H9 (cell line): ENCODE results near the gene LOXHD1. TPM values are rescaled to one million over a fixed set of nuclear protein-coding genes. Genes with fewer than 3 reads are reported as not detected.

Experiments
- DNase-seq: peaks from one replicate; pipeline ENCODE4 v3.0.0-alpha.2; 2017
- H2AFZ ChIP-seq: one replicate; pipeline ENCODE4 v1.6.1; 2013; ENCODE audit warnings: mild to moderate bottlenecking, low read length, control low read depth, moderate library complexity
- H2AK5ac ChIP-seq: 2 replicates; pipeline ENCODE4 v1.6.1; 2013; ENCODE audit warnings: low read length, control low read depth, mixed read lengths; ENCODE audit not compliant: insufficient read length
- H2BK120ac ChIP-seq: one replicate; pipeline ENCODE4 v1.6.1; 2013; ENCODE audit warnings: low read depth, mild to moderate bottlenecking, low read length, control low read depth, inconsistent platforms; ENCODE audit not compliant: poor library complexity, severe bottlenecking
- H2BK12ac ChIP-seq: 2 replicates; pipeline ENCODE4 v1.6.1; 2013; ENCODE audit warnings: low read length, control low read depth, mixed read lengths, low read depth; ENCODE audit not compliant: insufficient read length
- H2BK15ac ChIP-seq: 2 replicates; pipeline ENCODE4 v1.6.1; 2013; ENCODE audit warnings: low read depth, low read length, control low read depth
- H2BK20ac ChIP-seq: one replicate; pipeline ENCODE4 v1.6.1; 2013; ENCODE audit warnings: low read depth, mild to moderate bottlenecking, low read length, control low read depth, inconsistent platforms; ENCODE audit not compliant: poor library complexity, severe bottlenecking
- H2BK5ac ChIP-seq: 2 replicates; pipeline ENCODE4 v1.6.1; 2013; ENCODE audit warnings: low read length, control low read depth, mixed read lengths; ENCODE audit not compliant: insufficient read length
- H3K14ac ChIP-seq: 2 replicates; pipeline ENCODE4 v1.6.1; 2013; ENCODE audit warnings: low read length, control low read depth; ENCODE audit not compliant: insufficient read depth
- H3K18ac ChIP-seq: 2 replicates; pipeline ENCODE4 v1.6.1; 2013; ENCODE audit warnings: low read depth, mild to moderate bottlenecking, mixed read lengths, low read length, control low read depth; ENCODE audit not compliant: insufficient read length
- H3K23ac ChIP-seq: 2 replicates; pipeline ENCODE4 v1.6.1; 2013; ENCODE audit warnings: low read length, control low read depth, mixed read lengths, low read depth; ENCODE audit not compliant: insufficient read length
- H3K23me2 ChIP-seq: 2 replicates; pipeline ENCODE4 v1.6.1; 2013; ENCODE audit warnings: low read depth, mild to moderate bottlenecking, mixed read lengths, low read length, control low read depth; ENCODE audit not compliant: insufficient read length, poor library complexity, severe bottlenecking
- H3K27ac ChIP-seq: 2 replicates; pipeline ENCODE4 v1.5.1; 2013; ENCODE audit warnings: low read length, control low read depth, mixed read lengths, low read depth; ENCODE audit not compliant: insufficient read length
- H3K27me3 ChIP-seq: 2 replicates; pipeline ENCODE4 v1.6.1; 2013; ENCODE audit warnings: low read length, control low read depth, inconsistent platforms; ENCODE audit not compliant: insufficient read depth
- H3K4ac ChIP-seq: 2 replicates; pipeline ENCODE4 v1.6.1; 2013; ENCODE audit warnings: low read depth, mild to moderate bottlenecking, control low read depth, inconsistent platforms, low read length, moderate library complexity
- H3K4me1 ChIP-seq: 2 replicates; pipeline ENCODE4 v1.6.1; 2013; ENCODE audit warnings: low read length, control low read depth, inconsistent platforms; ENCODE audit not compliant: insufficient read depth
- H3K4me2 ChIP-seq: 2 replicates; pipeline ENCODE4 v1.6.1; 2013; ENCODE audit warnings: low read length, control low read depth, mixed read lengths; ENCODE audit not compliant: insufficient read length, insufficient read depth
- H3K56ac ChIP-seq: 2 replicates; pipeline ENCODE4 v1.6.1; 2013; ENCODE audit warnings: low read depth, mild to moderate bottlenecking, mixed read lengths, low read length, control low read depth; ENCODE audit not compliant: insufficient read length
- H3K79me1 ChIP-seq: 2 replicates; pipeline ENCODE4 v1.6.1; 2013; ENCODE audit warnings: low read depth, mild to moderate bottlenecking, moderate library complexity, low read length, control low read depth, inconsistent platforms; ENCODE audit not compliant: insufficient read depth, poor library complexity, severe bottlenecking
- H3K79me2 ChIP-seq: 2 replicates; pipeline ENCODE4 v1.6.1; 2013; ENCODE audit warnings: low read length, control low read depth, inconsistent platforms; ENCODE audit not compliant: insufficient read depth
- H3K9ac ChIP-seq: 2 replicates; pipeline ENCODE4 v1.6.1; 2013; ENCODE audit warnings: low read length, control low read depth, mixed read lengths; ENCODE audit not compliant: insufficient read length; ENCODE audit errors: extremely low read depth
- H3K9me3 ChIP-seq: one replicate; pipeline ENCODE4 v1.6.1; 2013; ENCODE audit warnings: low read depth, low read length, inconsistent platforms; ENCODE audit not compliant: control insufficient read depth
- H3T11ph ChIP-seq: one replicate; pipeline ENCODE4 v1.6.1; 2013; ENCODE audit warnings: mild to moderate bottlenecking, low read length, control low read depth, inconsistent platforms
- H4K20me1 ChIP-seq: one replicate; pipeline ENCODE4 v1.6.1; 2013; ENCODE audit not compliant: control insufficient read depth, insufficient read length, insufficient read depth
- H4K5ac ChIP-seq: 2 replicates; pipeline ENCODE4 v1.6.1; 2013; ENCODE audit warnings: low read depth, mild to moderate bottlenecking, mixed read lengths, low read length, control low read depth; ENCODE audit not compliant: insufficient read length
- H4K8ac ChIP-seq: replicated peaks from 2 replicates; pipeline ENCODE4 v1.6.1; 2013; ENCODE audit warnings: low read length, control low read depth, mixed read lengths, low read depth; ENCODE audit not compliant: insufficient read length
- H4K91ac ChIP-seq: 2 replicates; pipeline ENCODE4 v1.6.1; 2013; ENCODE audit warnings: low read depth, mild to moderate bottlenecking, moderate library complexity, mixed read lengths, low read length, control low read depth; ENCODE audit not compliant: insufficient read length
- H3K27ac Mint-ChIP-seq, 3 experiments: 2 replicates in 2 of 3; 3 replicates in 1 of 3; pipeline ENCODE4 v1.8.0; 2020 to 2021; ENCODE audit warnings: mixed read lengths in 3 of 3, mild to moderate bottlenecking in 1 of 3, moderate library complexity in 1 of 3
- H3K27me3 Mint-ChIP-seq: 2 replicates; pipeline ENCODE4 v1.8.0; 2021; ENCODE audit warnings: low read depth, mild to moderate bottlenecking, moderate library complexity, mixed read lengths
- H3K36me3 Mint-ChIP-seq, 3 experiments: 2 replicates in 2 of 3; 3 replicates in 1 of 3; pipeline ENCODE4 v1.8.0; 2020 to 2021; ENCODE audit warnings: low read depth in 3 of 3, mixed read lengths in 3 of 3; ENCODE audit not compliant: insufficient read depth in 1 of 3
- H3K4me1 Mint-ChIP-seq, 2 experiments: 2 replicates each; pipeline ENCODE4 v1.8.0; 2020; ENCODE audit warnings: mixed read lengths in 2 of 2
- H3K4me3 Mint-ChIP-seq, 2 experiments: 2 replicates in 1 of 2; 3 replicates in 1 of 2; pipeline ENCODE4 v1.8.0; 2020 to 2021; ENCODE audit warnings: mild to moderate bottlenecking in 2 of 2, mixed read lengths in 2 of 2, moderate library complexity in 1 of 2
- H3K9me3 Mint-ChIP-seq, 2 experiments: 2 replicates in 1 of 2; 3 replicates in 1 of 2; pipeline ENCODE4 v1.8.0; 2020; ENCODE audit warnings: mild to moderate bottlenecking in 2 of 2, mixed read lengths in 2 of 2, moderate library complexity in 1 of 2
- WGBS: extraction: QIAGEN DNeasy Blood & Tissue Kit; methylation state at CpG from one replicate; pipeline ENCODE4 v1.1.7; 2013; ENCODE audit warnings: missing lambda C conversion rate, low lambda C conversion rate, mixed read lengths; ENCODE audit not compliant: insufficient read length; ENCODE audit errors: extremely low coverage; 5-methylcytosine and 5-hydroxymethylcytosine counted together
- total RNA-seq: library from RNA; stranded (reverse); gene quantifications from 2 replicates; pipeline ENCODE4 v1.2.1, GENCODE V29; 2021
- TF ChIP-seq, protein P1 (sequence below): fragments of 200-600 bp; sonication (generic); conservative IDR thresholded peaks from 3 replicates; pipeline ENCODE4 v1.8.0; 2021; ENCODE audit warnings: antibody characterized with exemption, mild to moderate bottlenecking

The LOXHD1 gene
- total RNA-seq, 1 experiment from 2014 or later, result 0.07 TPM

DNA sequence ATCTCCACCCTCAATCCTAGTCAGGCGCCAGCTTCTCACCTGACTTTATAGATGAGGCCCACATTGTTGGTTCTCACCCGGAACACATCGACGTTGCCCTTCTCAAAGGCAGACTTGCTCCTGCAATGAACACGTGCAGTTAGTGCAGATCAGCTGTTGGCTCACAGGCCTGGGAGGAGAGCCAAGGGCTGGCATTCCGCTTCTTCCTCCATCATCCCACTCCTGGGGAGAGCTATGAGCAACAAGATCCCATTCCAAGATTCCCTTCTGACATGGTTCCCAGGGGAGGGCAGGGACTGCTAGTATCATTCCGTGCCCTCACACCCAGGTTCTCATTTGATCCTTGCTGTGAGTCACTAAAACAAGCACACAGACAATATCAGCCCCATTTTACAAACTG lies 15.1 kb downstream of the LOXHD1 start:
- Histone ChIP-seq H3K23ac (no peak overlapping the region), H3K4me2 (no peak overlapping the region), H3K56ac (no peak overlapping the region), H3T11ph (no peak overlapping the region), H3K4me1 (no peaks in the 10 kb centered on the region), H2BK12ac (no peak overlapping the region), H4K8ac (no peak overlapping the region), H3K4ac (no peak overlapping the region), H3K79me2 (no peaks in the 10 kb centered on the region), H2BK120ac (no peak overlapping the region), H2BK5ac (no peak overlapping the region), H4K20me1 (no peaks in the 10 kb centered on the region), H3K27me3 (no peaks in the 10 kb centered on the region), H2AK5ac (no peak overlapping the region), H4K91ac (no peak overlapping the region), H3K18ac (no peak overlapping the region), H3K27ac (no peak overlapping the region), H4K5ac (no peak overlapping the region), H3K79me1 (no peaks in the 10 kb centered on the region), H3K23me2 (no peaks in the 10 kb centered on the region), H3K9me3 (no peaks in the 10 kb centered on the region), H2BK20ac (no peak overlapping the region), H3K14ac (no peak overlapping the region), H2AFZ (no peak overlapping the region), H3K9ac (no peak overlapping the region), H2BK15ac (no peak overlapping the region)
- Mint-ChIP-seq H3K36me3 (no peaks in the 10 kb centered on the region), H3K27ac (no peak overlapping the region), H3K27me3 (peaks cover 2% of the 10 kb centered on the region; the same call in 1 of the 2 replicates), H3K9me3 (no peaks in the 10 kb centered on the region), H3K4me3 (no peak overlapping the region), H3K4me1 (no peaks in the 10 kb centered on the region)
- no CpG with 5 or more reads among the region's 7 CpGs for WGBS
- TF ChIP-seq, protein P1, sequence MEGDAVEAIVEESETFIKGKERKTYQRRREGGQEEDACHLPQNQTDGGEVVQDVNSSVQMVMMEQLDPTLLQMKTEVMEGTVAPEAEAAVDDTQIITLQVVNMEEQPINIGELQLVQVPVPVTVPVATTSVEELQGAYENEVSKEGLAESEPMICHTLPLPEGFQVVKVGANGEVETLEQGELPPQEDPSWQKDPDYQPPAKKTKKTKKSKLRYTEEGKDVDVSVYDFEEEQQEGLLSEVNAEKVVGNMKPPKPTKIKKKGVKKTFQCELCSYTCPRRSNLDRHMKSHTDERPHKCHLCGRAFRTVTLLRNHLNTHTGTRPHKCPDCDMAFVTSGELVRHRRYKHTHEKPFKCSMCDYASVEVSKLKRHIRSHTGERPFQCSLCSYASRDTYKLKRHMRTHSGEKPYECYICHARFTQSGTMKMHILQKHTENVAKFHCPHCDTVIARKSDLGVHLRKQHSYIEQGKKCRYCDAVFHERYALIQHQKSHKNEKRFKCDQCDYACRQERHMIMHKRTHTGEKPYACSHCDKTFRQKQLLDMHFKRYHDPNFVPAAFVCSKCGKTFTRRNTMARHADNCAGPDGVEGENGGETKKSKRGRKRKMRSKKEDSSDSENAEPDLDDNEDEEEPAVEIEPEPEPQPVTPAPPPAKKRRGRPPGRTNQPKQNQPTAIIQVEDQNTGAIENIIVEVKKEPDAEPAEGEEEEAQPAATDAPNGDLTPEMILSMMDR, result no peak
- DNase-seq, result no peak
